GM12891 (cell line): ENCODE measurements around the gene C9orf72. TPM values are rescaled to one million over a fixed set of nuclear protein-coding genes. Genes with fewer than 3 reads are reported as not detected.
"Not testable (repeated sequence)": the region's sequence is repeated elsewhere in the genome, so short reads cannot be mapped to it uniquely, and the experiment has no call there.

Source experiments
- DNase-seq: peaks from one replicate; pipeline ENCODE4 v3.0.0; 2011; ENCODE audit warnings: low spot score; ENCODE audit not compliant: insufficient read length
- FAIRE-seq: peaks from 2 replicates; lab custom pipeline; 2011; peaks lifted over from hg19 to GRCh38; lab: Jason Lieb, UNC
- PAX5 ChIP-seq: IDR thresholded peaks from 2 replicates; pipeline ENCODE4 v1.6.1; 2011; ENCODE audit warnings: low read length, moderate library complexity, mild to moderate bottlenecking; ENCODE audit not compliant: insufficient read depth, severe bottlenecking
- POLR2A ChIP-seq: IDR thresholded peaks from 2 replicates; pipeline ENCODE4 v1.6.1; 2011; ENCODE audit warnings: low read depth, low read length, control low read depth
- POLR2AphosphoS5 ChIP-seq: IDR thresholded peaks from 2 replicates; pipeline ENCODE4 v1.6.1; 2011; ENCODE audit warnings: low read depth, low read length, control low read depth
- POU2F2 ChIP-seq: IDR thresholded peaks from 2 replicates; pipeline ENCODE4 v1.6.1; 2011; ENCODE audit warnings: low read depth, mild to moderate bottlenecking, control low read depth, low read length, moderate library complexity
- SPI1 ChIP-seq: IDR thresholded peaks from 2 replicates; pipeline ENCODE4 v1.6.1; 2011; ENCODE audit warnings: low read depth, low read length, control low read depth
- TAF1 ChIP-seq: IDR thresholded peaks from 2 replicates; pipeline ENCODE4 v1.6.1; 2011; ENCODE audit warnings: low read depth, low read length, control low read depth
- polyA plus RNA-seq: library from polyadenylated mRNA; unstranded; fragments of >200 nt; gene quantifications from one replicate; pipeline ENCODE4 v1.2.1, GENCODE V29; 2012; ENCODE audit warnings: low read depth, missing spikeins, inconsistent platforms; ENCODE audit not compliant: missing spikeins

The C9orf72 gene, protein sequence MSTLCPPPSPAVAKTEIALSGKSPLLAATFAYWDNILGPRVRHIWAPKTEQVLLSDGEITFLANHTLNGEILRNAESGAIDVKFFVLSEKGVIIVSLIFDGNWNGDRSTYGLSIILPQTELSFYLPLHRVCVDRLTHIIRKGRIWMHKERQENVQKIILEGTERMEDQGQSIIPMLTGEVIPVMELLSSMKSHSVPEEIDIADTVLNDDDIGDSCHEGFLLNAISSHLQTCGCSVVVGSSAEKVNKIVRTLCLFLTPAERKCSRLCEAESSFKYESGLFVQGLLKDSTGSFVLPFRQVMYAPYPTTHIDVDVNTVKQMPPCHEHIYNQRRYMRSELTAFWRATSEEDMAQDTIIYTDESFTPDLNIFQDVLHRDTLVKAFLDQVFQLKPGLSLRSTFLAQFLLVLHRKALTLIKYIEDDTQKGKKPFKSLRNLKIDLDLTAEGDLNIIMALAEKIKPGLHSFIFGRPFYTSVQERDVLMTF
- polyA plus RNA-seq: 3.2 TPM

DNA sequence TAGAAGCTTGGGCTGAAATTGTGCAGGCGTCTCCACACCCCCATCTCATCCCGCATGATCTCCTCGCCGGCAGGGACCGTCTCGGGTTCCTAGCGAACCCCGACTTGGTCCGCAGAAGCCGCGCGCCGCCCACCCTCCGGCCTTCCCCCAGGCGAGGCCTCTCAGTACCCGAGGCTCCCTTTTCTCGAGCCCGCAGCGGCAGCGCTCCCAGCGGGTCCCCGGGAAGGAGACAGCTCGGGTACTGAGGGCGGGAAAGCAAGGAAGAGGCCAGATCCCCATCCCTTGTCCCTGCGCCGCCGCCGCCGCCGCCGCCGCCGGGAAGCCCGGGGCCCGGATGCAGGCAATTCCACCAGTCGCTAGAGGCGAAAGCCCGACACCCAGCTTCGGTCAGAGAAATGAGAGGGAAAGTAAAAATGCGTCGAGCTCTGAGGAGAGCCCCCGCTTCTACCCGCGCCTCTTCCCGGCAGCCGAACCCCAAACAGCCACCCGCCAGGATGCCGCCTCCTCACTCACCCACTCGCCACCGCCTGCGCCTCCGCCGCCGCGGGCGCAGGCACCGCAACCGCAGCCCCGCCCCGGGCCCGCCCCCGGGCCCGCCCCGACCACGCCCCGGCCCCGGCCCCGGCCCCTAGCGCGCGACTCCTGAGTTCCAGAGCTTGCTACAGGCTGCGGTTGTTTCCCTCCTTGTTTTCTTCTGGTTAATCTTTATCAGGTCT, at the start of gene C9orf72:
C9orf72 (minus strand) TSS at position 564 of the 716 bp plus-strand sequence. CDS start 6,361 bp downstream, outside the sequence.
- DNase-seq: peak; percentile 58
- TF ChIP-seq PAX5: peak; percentile 51
- TF ChIP-seq POLR2AphosphoS5: 0 out of 2 replicates have a peak, but pooled peaks have one; percentile 45
- TF ChIP-seq SPI1: no peak
- peak; percentile 41; the same call in 1 of the 2 replicates for TF ChIP-seq POLR2A
- no peak for TF ChIP-seq POU2F2
- TF ChIP-seq TAF1: peak; percentile 30
- FAIRE-seq: peak; percentile 20

GRCh38 chr9:27622693-27623340, 49.5 kb upstream of the C9orf72 start:
- DNase-seq (no peak), FAIRE-seq (no peak)
- TF ChIP-seq PAX5 (no peak), POLR2AphosphoS5 (no peak), POLR2A (no peak), SPI1 (no peak), POU2F2 (no peak), TAF1 (no peak)

- TF ChIP-seq POLR2AphosphoS5 (no peak), SPI1 (no peak), PAX5 (no peak), POLR2A (no peak), TAF1 (no peak), POU2F2 (no peak)
- FAIRE-seq (no peak), DNase-seq (no peak)
Observed at GRCh38 chr9:27619743-27620142, 46.5 kb upstream of the C9orf72 start.

- DNase-seq: no peak
- no peak for FAIRE-seq
Observed at GRCh38 chr9:27618066-27618465, 44.8 kb upstream of the C9orf72 start.

GRCh38 chr9:27614551-27614950, 41.3 kb upstream of the C9orf72 start:
- FAIRE-seq: no peak
- no peak for DNase-seq
- TF ChIP-seq POLR2AphosphoS5 (no peak), PAX5 (no peak), SPI1 (no peak), TAF1 (no peak), POU2F2 (no peak), POLR2A (no peak)

More at GRCh38 chr9:27618066-27618465, 44.8 kb upstream of the C9orf72 start:
- TF ChIP-seq POLR2A (no peak), SPI1 (no peak), TAF1 (no peak), POLR2AphosphoS5 (no peak), PAX5 (no peak), POU2F2 (no peak)

DNA sequence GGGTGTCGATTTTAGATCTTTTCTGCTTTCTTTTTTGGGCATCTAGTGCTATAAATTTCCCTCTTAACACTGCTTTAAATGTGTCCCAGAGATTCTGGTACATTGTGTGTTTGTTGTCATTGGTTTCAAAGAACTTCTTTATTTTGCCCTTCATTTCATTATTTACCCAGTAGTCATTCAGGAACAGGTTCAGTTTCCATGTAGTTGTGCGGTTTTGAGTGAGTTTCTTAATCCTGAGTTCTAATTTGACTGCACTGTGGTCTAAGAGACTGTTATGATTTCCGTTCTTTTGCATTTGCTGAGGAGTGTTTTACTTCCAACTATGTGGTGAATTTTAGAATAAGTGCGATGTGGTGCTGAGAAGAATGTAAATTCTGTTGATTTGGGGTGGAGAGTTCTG, 38.8 kb upstream of the C9orf72 start:
- FAIRE-seq, DNase-seq: not testable (repeated sequence)

DNA sequence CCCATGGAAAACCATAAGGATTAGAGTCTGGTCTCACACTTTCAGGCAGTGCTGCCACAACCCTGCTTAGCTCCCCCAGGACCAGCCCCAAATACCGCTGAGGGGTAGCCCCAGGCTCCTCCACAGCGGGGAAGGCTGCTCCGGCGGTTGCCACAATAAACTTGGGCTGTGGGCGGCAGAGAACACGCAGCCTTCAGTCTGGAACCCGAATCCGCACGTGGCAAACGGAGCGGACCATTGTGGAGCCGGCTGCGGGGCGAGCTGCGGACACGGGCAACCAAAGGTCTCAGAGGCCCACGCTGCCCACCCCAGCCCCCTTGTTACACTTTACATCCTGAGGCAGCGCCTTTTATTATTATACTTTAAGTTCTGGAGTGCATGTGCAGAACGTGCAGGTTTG, 37.3 kb upstream of the C9orf72 start:
- no peak for FAIRE-seq
- no peak for TF ChIP-seq POLR2A
- TF ChIP-seq TAF1: no peak
- TF ChIP-seq POU2F2: no peak
- no peak for TF ChIP-seq SPI1
- no peak for DNase-seq

DNA sequence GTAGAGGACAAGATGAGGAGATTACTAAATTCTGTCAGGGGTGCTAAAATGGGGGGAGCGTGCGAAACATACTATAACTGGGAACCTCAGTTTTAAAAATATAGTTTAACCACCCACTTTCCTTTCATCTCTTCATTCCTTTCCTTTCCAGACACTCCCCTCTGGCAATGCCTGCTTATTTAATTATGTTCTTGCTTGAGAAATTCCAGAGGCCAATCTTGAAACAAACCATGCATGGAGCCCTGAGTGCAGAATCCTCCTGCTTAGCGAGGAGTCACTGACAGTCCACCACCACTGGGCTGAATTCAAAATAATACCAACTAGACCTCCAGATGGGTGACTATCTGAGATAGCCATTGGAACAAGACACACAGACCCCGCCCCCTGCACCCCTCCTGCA, 29.7 kb upstream of the C9orf72 start:
- no peak for FAIRE-seq
- TF ChIP-seq PAX5 (no peak), SPI1 (no peak), POLR2A (no peak), POU2F2 (no peak)
- DNase-seq: no peak

- FAIRE-seq (no peak), DNase-seq (no peak)
- TF ChIP-seq POU2F2 (no peak), POLR2A (no peak), POLR2AphosphoS5 (no peak), PAX5 (no peak), SPI1 (no peak), TAF1 (no peak)
Observed at GRCh38 chr9:27602142-27602861, 29.0 kb upstream of the C9orf72 start.
